Left lobe of liver (tissue), 2 donors: ENCODE results near the gene TAF7. TPM values are rescaled to one million over a fixed set of nuclear protein-coding genes. Genes with fewer than 3 reads are reported as not detected.
"Not testable (repeated sequence)": the region's sequence is repeated elsewhere in the genome, so short reads cannot be mapped to it uniquely, and the experiment has no call there.

Experiments
- ATAC-seq: fragments of 200-7000 bp; cut with Tn5 transposase; one replicate; pipeline ENCODE4 v1.9.1; 2020; ENCODE audit warnings: mild to moderate bottlenecking, moderate library complexity
- DNase-seq: peaks from one replicate; pipeline ENCODE4 v3.0.0-alpha.2; 2020; ENCODE audit warnings: low spot score
- total RNA-seq: library from RNA; stranded (reverse); gene quantifications from one replicate; pipeline ENCODE4 v1.2.1, GENCODE V29; 2021
- donor health status: DM: no; HTN: no; CAD: no; lungs with moderate emphysema.
- donor health status: DM: no; HTN: yes; CAD: no.

The TAF7 gene
- total RNA-seq, 1 donor from 2014 or later: 20.6 TPM

GRCh38 chr5:141340781-141341354, 20.3 kb upstream of the TAF7 start:
- not testable (repeated sequence) for DNase-seq, ATAC-seq

DNA sequence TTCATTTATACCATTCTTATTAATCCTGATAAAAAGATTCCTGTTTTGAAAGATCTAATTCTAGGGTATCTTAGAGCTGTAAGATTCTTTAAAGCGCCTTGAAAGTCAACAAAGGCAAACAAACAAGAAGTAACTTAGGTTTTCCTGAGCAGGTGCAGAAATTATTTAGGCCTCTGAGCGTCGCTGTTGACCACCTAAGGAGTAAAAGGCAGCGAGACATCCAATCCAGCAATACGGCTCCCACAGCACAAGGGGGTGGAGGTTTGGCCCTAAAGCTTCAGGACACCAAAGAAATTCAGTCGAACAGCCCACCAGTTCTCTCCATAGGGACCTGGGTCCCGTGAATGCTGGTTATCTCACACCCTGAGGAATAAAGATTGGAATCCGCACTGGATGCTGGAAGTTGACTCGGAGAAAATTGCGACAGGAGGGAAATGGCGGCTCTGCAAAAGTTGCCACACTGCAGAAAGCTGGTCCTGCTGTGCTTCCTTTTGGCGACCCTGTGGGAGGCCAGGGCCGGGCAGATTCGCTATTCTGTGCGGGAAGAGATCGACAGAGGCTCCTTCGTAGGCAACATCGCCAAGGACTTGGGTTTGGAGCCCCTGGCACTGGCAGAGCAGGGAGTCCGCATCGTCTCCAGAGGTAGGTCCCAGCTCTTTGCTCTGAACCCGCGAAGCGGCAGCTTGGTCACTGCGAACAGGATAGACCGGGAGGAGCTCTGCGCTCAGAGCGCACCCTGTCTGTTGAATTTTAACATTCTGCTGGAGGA, 18.1 kb upstream of the TAF7 start, which contains the start of gene PCDHGA2:
TSS of gene PCDHGA2 (plus strand) at position 223 of the 769 bp plus-strand sequence.
- DNase-seq (no peak), ATAC-seq (peak; percentile 58)

DNA sequence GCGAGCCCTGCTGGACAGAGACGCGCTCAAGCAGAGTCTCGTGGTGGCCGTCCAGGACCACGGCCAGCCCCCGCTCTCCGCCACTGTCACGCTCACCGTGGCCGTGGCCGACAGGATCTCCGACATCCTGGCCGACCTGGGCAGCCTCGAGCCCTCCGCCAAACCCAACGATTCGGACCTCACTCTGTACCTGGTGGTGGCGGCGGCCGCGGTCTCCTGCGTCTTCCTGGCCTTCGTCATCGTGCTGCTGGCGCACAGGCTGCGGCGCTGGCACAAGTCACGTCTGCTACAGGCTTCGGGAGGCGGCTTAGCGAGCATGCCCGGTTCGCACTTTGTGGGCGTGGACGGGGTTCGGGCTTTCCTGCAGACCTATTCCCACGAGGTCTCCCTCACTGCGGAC, 12.0 kb upstream of the TAF7 start:
- ATAC-seq, DNase-seq: not testable (repeated sequence)

DNA sequence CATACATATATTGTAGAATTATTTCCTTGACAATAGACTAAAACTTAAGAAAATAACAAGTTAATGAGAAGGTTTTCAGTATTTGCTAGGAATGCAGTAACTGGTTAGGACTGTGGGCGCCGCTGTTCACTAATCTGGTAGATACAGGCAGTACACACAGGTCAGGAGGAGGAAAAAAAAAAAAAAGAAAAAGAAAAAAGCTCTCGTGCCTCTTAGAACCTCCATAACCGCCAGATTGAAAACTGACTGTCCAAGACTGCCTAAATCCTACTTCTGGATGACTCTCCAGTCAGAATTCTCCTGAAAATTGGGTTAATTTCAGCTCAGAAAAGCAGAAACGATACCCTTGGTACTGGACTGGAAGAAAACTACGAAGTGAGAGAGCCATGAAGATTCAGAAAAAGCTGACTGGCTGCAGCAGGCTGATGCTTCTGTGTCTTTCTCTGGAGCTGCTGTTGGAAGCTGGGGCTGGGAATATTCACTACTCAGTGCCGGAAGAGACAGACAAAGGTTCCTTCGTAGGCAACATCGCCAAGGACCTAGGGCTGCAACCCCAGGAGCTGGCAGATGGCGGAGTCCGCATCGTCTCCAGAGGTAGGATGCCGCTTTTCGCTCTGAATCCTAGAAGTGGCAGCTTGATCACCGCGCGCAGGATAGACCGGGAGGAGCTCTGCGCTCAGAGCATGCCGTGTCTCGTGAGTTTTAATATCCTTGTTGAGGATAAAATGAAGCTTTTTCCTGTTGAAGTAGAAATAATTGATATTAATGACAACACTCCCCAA, 9.9 kb upstream of the TAF7 start, which contains the start of gene PCDHGA1:
TSS of gene PCDHGA1 (plus strand) at position 216 of the 782 bp plus-strand sequence.
- DNase-seq (no peak), ATAC-seq (no peak)

DNA sequence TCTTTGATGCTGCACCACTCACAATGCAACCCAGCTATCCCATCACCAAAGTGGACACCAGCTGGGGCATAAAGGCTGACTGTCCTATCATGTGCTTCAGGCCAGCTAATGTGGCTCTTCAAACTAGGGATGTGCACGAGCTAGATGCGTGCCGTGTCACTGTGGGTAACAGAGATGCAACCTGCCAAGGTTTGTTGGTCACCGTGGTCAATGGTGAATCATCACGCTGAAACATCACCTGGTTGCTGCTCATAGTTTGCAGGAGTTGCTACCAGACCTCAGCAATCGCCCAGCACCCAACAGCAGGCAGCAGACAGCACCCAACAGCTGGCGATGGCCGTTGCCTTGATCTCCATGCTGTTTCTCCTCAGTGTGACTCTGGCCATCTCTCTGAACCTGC, 7.6 kb upstream of the TAF7 start:
- DNase-seq (no peak), ATAC-seq (no peak)

- no peak for DNase-seq
- no peak for ATAC-seq
These were observed 5.7 kb upstream of the TAF7 start for GRCh38 chr5:141326088-141326854.

GRCh38 chr5:141322261-141322660, 1.7 kb upstream of the TAF7 start:
- DNase-seq (no peak), ATAC-seq (no peak)

DNA sequence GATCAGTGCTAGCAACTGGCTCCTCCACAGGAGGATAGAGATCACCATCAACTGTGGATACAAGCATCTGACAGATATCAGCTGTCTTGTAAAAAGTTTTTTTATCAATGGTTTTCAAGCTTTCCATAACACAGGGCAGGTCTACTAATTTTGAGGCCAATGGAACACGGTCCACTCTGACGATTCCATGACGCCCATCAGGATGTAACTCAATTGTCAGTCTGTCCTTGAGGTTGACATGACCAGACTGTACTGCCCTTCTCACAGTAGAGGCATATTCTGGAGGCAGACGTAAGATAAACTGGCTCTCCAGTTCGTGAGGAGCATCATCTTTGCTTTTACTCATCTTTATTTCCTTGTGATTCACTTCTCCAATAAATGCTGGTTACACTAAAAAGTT, 885 bp downstream of the TAF7 start:
- no peak for DNase-seq
- ATAC-seq: no peak

GRCh38 chr5:141319202-141319601, 1.4 kb downstream of the TAF7 start:
- no peak for ATAC-seq

DNA sequence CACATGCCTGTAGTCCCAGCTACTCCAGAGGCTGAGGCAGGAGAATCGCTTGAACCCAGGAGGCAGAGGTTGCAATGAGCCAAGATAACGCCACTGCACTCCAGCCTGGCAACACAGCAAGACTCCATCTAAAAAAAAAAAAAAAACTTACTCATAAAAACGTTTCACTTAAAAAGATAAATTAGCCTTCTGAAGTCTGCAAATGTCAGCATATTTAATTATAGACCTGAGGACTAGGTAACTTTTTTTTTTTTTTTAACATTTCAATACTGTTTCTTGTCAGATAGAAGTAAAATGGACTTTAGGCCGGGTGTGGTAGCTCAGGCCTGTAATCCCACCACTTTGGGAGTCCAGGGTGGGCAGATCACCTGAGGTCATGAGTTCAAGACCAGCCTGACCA, 3.6 kb downstream of the TAF7 start:
- not testable (repeated sequence) for ATAC-seq, DNase-seq

More at GRCh38 chr5:141319202-141319601, 1.4 kb downstream of the TAF7 start:
- no peak for DNase-seq

DNA sequence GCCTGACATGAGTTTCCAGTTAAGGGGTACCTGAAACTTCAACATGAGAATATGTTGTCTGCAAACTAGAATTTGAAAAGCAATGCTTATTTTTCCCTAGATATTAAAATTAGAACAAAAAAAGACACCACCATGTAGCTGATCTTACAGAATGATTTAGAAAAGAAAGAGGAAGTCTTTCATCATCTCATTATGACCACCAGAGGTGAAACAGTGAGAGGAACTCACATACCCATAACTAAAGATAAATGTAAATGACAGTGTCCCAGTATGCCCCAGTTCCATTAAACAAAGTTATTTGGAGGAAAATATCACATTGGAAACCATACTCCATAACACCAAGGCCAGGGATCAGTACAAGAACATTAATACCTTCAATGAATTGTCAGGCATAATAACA, 6.9 kb downstream of the TAF7 start:
- no peak for ATAC-seq
- DNase-seq: no peak

DNA sequence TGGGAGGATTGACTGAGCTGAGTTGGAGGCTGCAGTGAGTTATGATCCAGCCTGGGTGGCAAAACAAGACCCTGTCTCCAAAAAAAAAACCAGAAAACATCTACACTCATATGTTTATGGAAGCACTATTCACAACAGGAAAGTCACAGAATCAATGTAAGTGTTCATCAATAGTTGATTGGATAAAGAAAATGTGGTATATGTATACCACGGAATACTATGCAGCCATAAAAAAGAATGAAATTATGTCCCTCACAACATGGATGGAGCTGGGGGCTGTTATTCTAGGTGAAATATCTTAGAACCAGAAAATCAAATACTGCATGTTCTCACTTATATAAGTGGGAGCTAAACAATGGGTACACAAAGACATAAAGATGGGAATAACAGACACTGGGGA, 14.0 kb downstream of the TAF7 start:
- DNase-seq: no peak
- ATAC-seq: no peak

DNA sequence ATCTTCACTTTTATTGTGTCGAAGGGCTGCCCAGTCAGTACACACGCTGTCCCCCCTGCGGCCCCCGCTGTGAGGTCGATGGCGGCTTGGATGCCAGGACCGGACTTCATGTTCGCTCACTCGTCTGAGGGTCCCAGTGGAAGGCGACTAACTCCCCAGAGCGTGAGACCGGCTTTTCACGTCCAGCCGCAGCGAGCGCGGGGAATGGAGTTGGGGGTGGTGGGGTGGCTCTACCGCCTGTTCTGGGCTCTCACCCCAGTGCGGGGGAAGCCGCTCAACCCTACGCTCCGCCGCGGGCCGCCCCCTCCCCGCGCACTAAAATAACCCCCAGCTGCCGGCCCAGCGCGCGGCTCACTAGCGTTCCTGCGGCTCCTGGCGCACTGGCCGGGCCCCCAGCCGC, 16.8 kb downstream of the TAF7 start, which contains the start of gene SLC25A2:
TSS of gene SLC25A2 (minus strand) at position 294 of the 400 bp plus-strand sequence. CDS start at position 110, 184 bp downstream.
- no peak for DNase-seq
- no peak for ATAC-seq

DNA sequence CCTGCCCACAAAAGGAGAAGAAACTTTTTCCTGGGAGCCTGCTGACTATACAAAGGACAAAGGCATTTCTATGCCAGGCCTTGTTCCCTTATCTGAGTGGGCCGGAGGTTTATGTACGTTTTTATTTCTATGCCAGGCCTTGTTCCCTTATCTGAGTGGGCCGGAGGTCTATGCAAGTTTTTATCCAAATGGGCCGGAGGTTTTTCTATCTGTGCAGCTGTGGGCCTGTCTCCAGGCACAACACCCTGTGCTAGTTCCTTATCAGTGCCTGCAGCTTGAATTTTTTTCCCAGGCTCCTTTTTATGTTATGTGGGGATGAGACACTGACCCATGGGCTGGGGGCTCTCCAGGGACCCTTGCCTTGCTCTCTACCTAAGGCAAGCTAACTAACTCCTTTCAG, 22.2 kb downstream of the TAF7 start:
- ATAC-seq (no peak), DNase-seq (no peak)

DNA sequence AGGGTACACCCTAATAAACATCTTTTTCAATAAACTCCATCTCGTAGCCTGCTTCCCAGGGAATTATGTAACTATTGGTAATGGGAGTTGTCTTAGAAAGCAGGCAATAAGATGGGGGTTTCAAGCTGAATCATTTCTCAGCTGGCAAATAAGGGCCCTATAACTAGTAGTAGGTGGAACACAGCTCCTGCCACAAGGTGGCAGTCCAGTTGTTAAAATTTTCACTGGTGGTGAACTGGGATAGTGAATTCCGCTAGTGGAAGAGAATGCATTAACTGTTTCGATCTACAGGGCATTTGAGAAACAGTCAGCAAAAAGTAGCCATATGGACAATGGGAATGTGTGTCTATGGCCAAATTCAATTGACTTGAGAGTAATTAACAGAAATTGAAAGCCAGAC, 47.7 kb downstream of the TAF7 start:
- no peak for ATAC-seq
- no peak for DNase-seq

DNA sequence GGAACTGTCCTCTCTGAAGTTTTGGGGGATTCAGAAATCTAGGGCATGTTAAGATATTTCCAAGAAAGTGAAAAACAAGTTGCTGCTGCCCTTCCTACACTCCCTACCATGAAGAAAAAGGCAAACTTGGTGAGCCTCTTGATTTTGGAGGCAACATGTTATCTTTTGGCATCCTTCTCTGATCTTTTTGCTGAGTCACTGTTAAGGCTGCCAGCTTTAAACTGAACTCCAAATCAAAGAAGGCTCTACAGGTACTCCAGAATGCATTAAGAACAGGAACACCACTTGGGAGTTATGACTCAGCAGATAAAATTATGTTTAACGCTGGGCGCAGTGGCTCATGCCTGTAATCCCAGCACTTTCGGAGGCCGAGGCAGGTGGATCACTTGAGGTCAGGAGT, 51.4 kb downstream of the TAF7 start:
- ATAC-seq: no peak

More for the DNA sequence above, 51.4 kb downstream of the TAF7 start:
- no peak for DNase-seq

Other genes with a start within 250 kb of the TAF7 start
- 0.08 TPM for gene PCDHB2, start 226.2 kb downstream of the TAF7 start, total RNA-seq
- 0.15 TPM for gene PCDHB3, start 220.3 kb downstream of the TAF7 start, total RNA-seq
- 0.35 TPM for gene PCDHB4, start 199.0 kb downstream of the TAF7 start, total RNA-seq
- 0.33 TPM for gene PCDHB5, start 185.6 kb downstream of the TAF7 start, total RNA-seq
- gene PCDHB6, start 170.7 kb downstream of the TAF7 start, total RNA-seq: 0.10 TPM
- 0.25 TPM for gene PCDHB7, start 148.1 kb downstream of the TAF7 start, total RNA-seq
- gene PCDHB8, start 143.0 kb downstream of the TAF7 start, total RNA-seq: not detected
- gene PCDHB16, start 138.4 kb downstream of the TAF7 start, total RNA-seq: 0.58 TPM
- gene PCDHB9, start 133.6 kb downstream of the TAF7 start, total RNA-seq: 0.05 TPM
- 0.28 TPM for gene PCDHB10, start 128.4 kb downstream of the TAF7 start, total RNA-seq
- gene PCDHB11, start 121.2 kb downstream of the TAF7 start, total RNA-seq: 0.20 TPM
- gene PCDHB12, start 112.1 kb downstream of the TAF7 start, total RNA-seq: 0.28 TPM
- 0.65 TPM for gene PCDHB13, start 106.9 kb downstream of the TAF7 start, total RNA-seq
- 0.75 TPM for gene PCDHB14, start 97.4 kb downstream of the TAF7 start, total RNA-seq
- 0.38 TPM for gene PCDHB15, start 75.4 kb downstream of the TAF7 start, total RNA-seq
- gene SLC25A2, start 16.7 kb downstream of the TAF7 start, total RNA-seq: 0.25 TPM
- 0.10 TPM for gene PCDHGA1, start 9.7 kb upstream of the TAF7 start, total RNA-seq
- gene PCDHGA2, start 18.0 kb upstream of the TAF7 start, total RNA-seq: 1.1 TPM
- gene PCDHGA3, start 23.0 kb upstream of the TAF7 start, total RNA-seq: 0.60 TPM
- 0.63 TPM for gene PCDHGB1, start 29.3 kb upstream of the TAF7 start, total RNA-seq
- gene PCDHGA4, start 34.2 kb upstream of the TAF7 start, total RNA-seq: 0.53 TPM
- gene PCDHGB2, start 39.2 kb upstream of the TAF7 start, total RNA-seq: 0.81 TPM
- gene PCDHGA5, start 43.4 kb upstream of the TAF7 start, total RNA-seq: 0.35 TPM
- 0.83 TPM for gene PCDHGB3, start 49.5 kb upstream of the TAF7 start, total RNA-seq
- 0.68 TPM for gene PCDHGA6, start 53.1 kb upstream of the TAF7 start, total RNA-seq
- 0.33 TPM for gene PCDHGA7, start 62.0 kb upstream of the TAF7 start, total RNA-seq
- gene PCDHGB4, start 66.9 kb upstream of the TAF7 start, total RNA-seq: 2.2 TPM
- gene PCDHGA8, start 71.8 kb upstream of the TAF7 start, total RNA-seq: 0.35 TPM
- gene PCDHGB5, start 77.2 kb upstream of the TAF7 start, total RNA-seq: 4.2 TPM
- gene PCDHGA9, start 82.0 kb upstream of the TAF7 start, total RNA-seq: 0.65 TPM
- gene PCDHGB6, start 87.2 kb upstream of the TAF7 start, total RNA-seq: 2.3 TPM
- 2.2 TPM for gene PCDHGA10, start 92.2 kb upstream of the TAF7 start, total RNA-seq
- 2.0 TPM for gene PCDHGB7, start 96.9 kb upstream of the TAF7 start, total RNA-seq
- 0.68 TPM for gene PCDHGA11, start 100.3 kb upstream of the TAF7 start, total RNA-seq
- 1.0 TPM for gene PCDHGA12, start 109.7 kb upstream of the TAF7 start, total RNA-seq
- 8.5 TPM for gene PCDHGC3, start 155.2 kb upstream of the TAF7 start, total RNA-seq
- 0.65 TPM for gene PCDHGC4, start 164.2 kb upstream of the TAF7 start, total RNA-seq
- gene PCDHGC5, start 168.3 kb upstream of the TAF7 start, total RNA-seq: 0.40 TPM